Measurements from ENCODE around the gene OBSL1. TPM values are rescaled to one million over a fixed set of nuclear protein-coding genes. Genes with fewer than 3 reads are reported as not detected.

The OBSL1 gene
- total and polyA plus RNA-seq, 2 donors (not counting 3 experiments of a cell fraction or from before 2014, with no cell fraction given) = 16.7 to 20.7 TPM

GRCh38 chr2:219536425-219536824 is 34.9 kb downstream of the OBSL1 start:
- no peak overlapping the region for H3K27ac ChIP-seq (ENCODE audit: insufficient read depth, low read depth, low read length)
- H3K9ac ChIP-seq (replicated peaks; ENCODE audit: extremely low read depth, insufficient read depth, low read length) = no peak overlapping the region
- intact Hi-C loops (cut with micrococcal nuclease) (no loop called here), dilution Hi-C loops (cut with MboI; ENCODE audit: extremely low pct_ligation_motif_present, low sequenced_read_pairs) (no loop called here)
- H3K79me2 ChIP-seq (ENCODE audit: control insufficient read depth, insufficient read depth, low read length) = no peaks in the 10 kb centered on the region
- H3K9me1 ChIP-seq (replicated peaks; ENCODE audit: control insufficient read depth, extremely low read depth, insufficient read depth, low read length) = no peaks in the 10 kb centered on the region
- no peaks in the 10 kb centered on the region for H3K9me3 ChIP-seq (replicated peaks; ENCODE audit: control insufficient read depth, insufficient read depth, low read length)
- no peaks in the 10 kb centered on the region for H3K36me3 ChIP-seq (ENCODE audit: control insufficient read depth in 2 of 2, extremely low read depth in 1 of 2, insufficient read depth in 2 of 2, low read length in 2 of 2)
- no peak overlapping the region for H3K4me3 ChIP-seq (replicated peaks in 1 of 3; ENCODE audit: insufficient read depth in 1 of 3, low read depth in 1 of 3, low read length in 3 of 3)
- no peaks in the 10 kb centered on the region for H4K20me1 ChIP-seq (replicated peaks; ENCODE audit: control insufficient read depth, extremely low read depth, insufficient read depth, low read length)
- POLR2A ChIA-PET = no interaction called here
- no peaks in the 10 kb centered on the region for H3K4me1 ChIP-seq (ENCODE audit: control insufficient read depth, extremely low read depth, insufficient read depth, low read length)
- H3K27me3 ChIP-seq (ENCODE audit: control insufficient read depth in 2 of 2, insufficient read depth in 2 of 2, low read length in 2 of 2) = peaks cover 3 to 10% of the 10 kb centered on the region in 2 experiments
- FAIRE-seq = no peak
- CTCF ChIA-PET = interaction anchor here (4.9 kb wide), 1 partner anchor 41 kb away, joined by 21 read pairs; a partner anchor contains a TSS
- H2AFZ ChIP-seq (ENCODE audit: low read depth, low read length) = no peak overlapping the region
- H3K4me2 ChIP-seq (ENCODE audit: insufficient read depth, low read length) = no peak overlapping the region
- TF ChIP-seq EZH2 (IDR thresholded peaks at IDR 0.05; ENCODE audit: borderline replicate concordance, low read depth, low read length, severe bottlenecking) (no peak), GATA2 (IDR thresholded peaks at IDR 0.05; ENCODE audit: insufficient read depth, insufficient read length, low read depth, low read length) (no peak)
- DNase-seq (ENCODE audit: low read depth, low spot score) = no peak
- BruUV-seq (replicated peaks) = no TSS peak

GRCh38 chr2:219533930-219534661 is 37.2 kb downstream of the OBSL1 start:
- CTCF ChIA-PET = interaction anchor here (1.2 to 12.6 kb wide), 4 partner anchors 43 to 132 kb away, joined by 3 to 731 read pairs (median 255); partner anchors contain the start of gene GMPPA
- dilution Hi-C loops (cut with MboI; ENCODE audit: extremely low pct_ligation_motif_present, low sequenced_read_pairs) = no loop called here

More at GRCh38 chr2:219533930-219534661, 37.2 kb downstream of the OBSL1 start:
- no peak for DNase-seq (ENCODE audit: low read depth, low spot score)
- intact Hi-C loops (cut with micrococcal nuclease) = no loop called here
- no peak overlapping the region for H3K4me2 ChIP-seq (ENCODE audit: insufficient read depth, low read length)
- H4K20me1 ChIP-seq (replicated peaks; ENCODE audit: control insufficient read depth, extremely low read depth, insufficient read depth, low read length) = no peaks in the 10 kb centered on the region
- H3K9me1 ChIP-seq (replicated peaks; ENCODE audit: control insufficient read depth, extremely low read depth, insufficient read depth, low read length) = no peaks in the 10 kb centered on the region
- no TSS peak for BruUV-seq (replicated peaks)
- H3K27me3 ChIP-seq (ENCODE audit: control insufficient read depth in 2 of 2, insufficient read depth in 2 of 2, low read length in 2 of 2) = peaks cover 9 to 18% of the 10 kb centered on the region in 2 experiments
- no peaks in the 10 kb centered on the region for H3K9me3 ChIP-seq (replicated peaks; ENCODE audit: control insufficient read depth, insufficient read depth, low read length)
- H3K4me1 ChIP-seq (ENCODE audit: control insufficient read depth, extremely low read depth, insufficient read depth, low read length) = no peaks in the 10 kb centered on the region
- no peak overlapping the region for H3K4me3 ChIP-seq (replicated peaks in 1 of 3; ENCODE audit: insufficient read depth in 1 of 3, low read depth in 1 of 3, low read length in 3 of 3)
- no peak overlapping the region for H3K9ac ChIP-seq (replicated peaks; ENCODE audit: extremely low read depth, insufficient read depth, low read length)
- H3K36me3 ChIP-seq (ENCODE audit: control insufficient read depth in 2 of 2, extremely low read depth in 1 of 2, insufficient read depth in 2 of 2, low read length in 2 of 2) = no peaks in the 10 kb centered on the region
- FAIRE-seq = no peak
- no peak overlapping the region for H3K27ac ChIP-seq (ENCODE audit: insufficient read depth, low read depth, low read length)
- TF ChIP-seq POLR2A (IDR thresholded peaks at IDR 0.05; ENCODE audit: low read depth, low read length) (no peak), FOS (IDR thresholded peaks at IDR 0.05; ENCODE audit: borderline replicate concordance, insufficient read depth, low read length) (no peak), MYC (IDR thresholded peaks at IDR 0.05; ENCODE audit: low read depth, low read length) (no peak), JUN (IDR thresholded peaks at IDR 0.05; ENCODE audit: borderline replicate concordance, insufficient read depth, insufficient read length, low read depth) (no peak), CTCF (IDR thresholded peaks at IDR 0.05; ENCODE audit: extremely low read depth in 1 of 2, insufficient read depth in 1 of 2, low read depth in 1 of 2, low read length in 2 of 2) (no peak), GATA2 (IDR thresholded peaks at IDR 0.05; ENCODE audit: insufficient read depth, insufficient read length, low read depth, low read length) (no peak), POLR2AphosphoS5 (IDR thresholded peaks at IDR 0.05; ENCODE audit: insufficient read depth, low read depth, low read length) (no peak), EZH2 (IDR thresholded peaks at IDR 0.05; ENCODE audit: borderline replicate concordance, low read depth, low read length, severe bottlenecking) (no peak), MAX (IDR thresholded peaks at IDR 0.05; ENCODE audit: insufficient read depth, insufficient read length) (no peak)
- no peaks in the 10 kb centered on the region for H3K79me2 ChIP-seq (ENCODE audit: control insufficient read depth, insufficient read depth, low read length)
- POLR2A ChIA-PET = no interaction called here
- H2AFZ ChIP-seq (ENCODE audit: low read depth, low read length) = no peak overlapping the region

Measured in endothelial cell of umbilical vein (primary cell).